ENCODE results near the gene TMC6.

Gene TMC6

GRCh38 chr17:78111727-78112517 lies 16.6 kb downstream of the TMC6 start:
- no peak for DNase-seq (ENCODE audit: low read depth)
- H3K4me3 ChIP-seq (ENCODE audit: low read length) = no peak overlapping the region
- no peak for TF ChIP-seq CTCF (conservative IDR thresholded peaks at IDR 0.05; ENCODE audit: low read length)

- no peak for DNase-seq (ENCODE audit: low read depth)
- TF ChIP-seq CTCF (conservative IDR thresholded peaks at IDR 0.05; ENCODE audit: low read length) = no peak
- no peak overlapping the region for H3K4me3 ChIP-seq (ENCODE audit: low read length)
Measured at GRCh38 chr17:78111016-78111726, 17.4 kb downstream of the TMC6 start.

GRCh38 chr17:78110363-78111015 lies 18.1 kb downstream of the TMC6 start:
- TF ChIP-seq CTCF (conservative IDR thresholded peaks at IDR 0.05; ENCODE audit: low read length) = no peak
- no peak overlapping the region for H3K4me3 ChIP-seq (ENCODE audit: low read length)
- no peak for DNase-seq (ENCODE audit: low read depth)

- TF ChIP-seq CTCF (conservative IDR thresholded peaks at IDR 0.05; ENCODE audit: low read length) = no peak
- DNase-seq (ENCODE audit: low read depth) = no peak
- no peak overlapping the region for H3K4me3 ChIP-seq (ENCODE audit: low read length)
Measured at GRCh38 chr17:78109489-78109761, 19.1 kb downstream of the TMC6 start.

- H3K4me3 ChIP-seq (ENCODE audit: low read length) = no peak overlapping the region
- DNase-seq (ENCODE audit: low read depth) = no peak
- TF ChIP-seq CTCF (conservative IDR thresholded peaks at IDR 0.05; ENCODE audit: low read length) = no peak
Measured at GRCh38 chr17:78108726-78109488, 19.6 kb downstream of the TMC6 start.

GRCh38 chr17:78107976-78108725 lies 20.4 kb downstream of the TMC6 start:
- no peak for DNase-seq (ENCODE audit: low read depth)
- TF ChIP-seq CTCF (conservative IDR thresholded peaks at IDR 0.05; ENCODE audit: low read length) = no peak
- no peak overlapping the region for H3K4me3 ChIP-seq (ENCODE audit: low read length)
